HTERT RPE-1 (cell line): Measurements from ENCODE around the gene CCDC80.

ENCODE experiments used
- in situ Hi-C: fragments of 300-500 bp; cut with MboI; formaldehyde crosslinking; loops from 4 replicates; pipeline ENCODE4 v1.14.3; 2020; ENCODE audit warnings: low sequenced_read_pairs

CCDC80 gene, protein sequence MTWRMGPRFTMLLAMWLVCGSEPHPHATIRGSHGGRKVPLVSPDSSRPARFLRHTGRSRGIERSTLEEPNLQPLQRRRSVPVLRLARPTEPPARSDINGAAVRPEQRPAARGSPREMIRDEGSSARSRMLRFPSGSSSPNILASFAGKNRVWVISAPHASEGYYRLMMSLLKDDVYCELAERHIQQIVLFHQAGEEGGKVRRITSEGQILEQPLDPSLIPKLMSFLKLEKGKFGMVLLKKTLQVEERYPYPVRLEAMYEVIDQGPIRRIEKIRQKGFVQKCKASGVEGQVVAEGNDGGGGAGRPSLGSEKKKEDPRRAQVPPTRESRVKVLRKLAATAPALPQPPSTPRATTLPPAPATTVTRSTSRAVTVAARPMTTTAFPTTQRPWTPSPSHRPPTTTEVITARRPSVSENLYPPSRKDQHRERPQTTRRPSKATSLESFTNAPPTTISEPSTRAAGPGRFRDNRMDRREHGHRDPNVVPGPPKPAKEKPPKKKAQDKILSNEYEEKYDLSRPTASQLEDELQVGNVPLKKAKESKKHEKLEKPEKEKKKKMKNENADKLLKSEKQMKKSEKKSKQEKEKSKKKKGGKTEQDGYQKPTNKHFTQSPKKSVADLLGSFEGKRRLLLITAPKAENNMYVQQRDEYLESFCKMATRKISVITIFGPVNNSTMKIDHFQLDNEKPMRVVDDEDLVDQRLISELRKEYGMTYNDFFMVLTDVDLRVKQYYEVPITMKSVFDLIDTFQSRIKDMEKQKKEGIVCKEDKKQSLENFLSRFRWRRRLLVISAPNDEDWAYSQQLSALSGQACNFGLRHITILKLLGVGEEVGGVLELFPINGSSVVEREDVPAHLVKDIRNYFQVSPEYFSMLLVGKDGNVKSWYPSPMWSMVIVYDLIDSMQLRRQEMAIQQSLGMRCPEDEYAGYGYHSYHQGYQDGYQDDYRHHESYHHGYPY

DNA sequence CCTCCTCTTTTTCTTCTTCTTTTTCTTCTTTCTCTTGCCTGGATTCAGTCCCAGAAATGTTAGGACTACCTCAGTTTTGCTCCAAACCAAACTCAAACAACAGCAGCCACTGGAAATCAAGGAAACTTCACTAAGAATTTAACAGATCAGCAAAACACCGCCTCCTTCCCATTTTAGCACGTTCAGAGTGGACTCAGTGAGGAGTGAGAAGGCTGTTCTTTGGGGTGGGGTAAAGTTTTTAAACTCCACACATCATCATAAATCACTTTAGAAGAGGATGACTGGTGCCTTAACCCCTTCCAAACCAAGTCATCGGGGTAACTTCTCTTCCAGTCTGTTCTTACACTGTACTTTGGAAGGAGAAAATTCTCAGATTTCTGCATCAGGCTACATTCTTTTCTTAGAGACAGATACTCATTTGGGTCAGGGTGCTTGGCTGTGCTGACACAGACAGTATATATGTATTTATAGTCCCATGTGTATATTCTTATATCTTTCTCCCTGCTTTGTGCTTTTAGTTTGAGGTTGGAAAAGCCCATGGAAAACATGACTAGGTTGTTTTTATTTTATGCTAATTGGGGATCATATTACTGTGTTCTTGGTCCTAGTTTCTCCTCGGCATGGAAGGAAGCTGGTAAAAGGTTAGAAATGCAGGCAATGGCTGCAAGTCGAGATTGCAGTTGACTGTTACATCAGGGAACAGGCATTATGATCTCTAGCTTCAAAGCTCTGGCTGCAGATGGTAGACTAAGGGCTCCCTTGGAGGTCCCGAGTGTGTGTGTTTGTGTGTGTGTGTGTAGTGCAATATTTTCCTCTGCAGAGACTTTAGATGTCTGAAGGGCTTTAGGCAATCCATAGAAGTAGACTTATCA is at the start of gene CCDC80:
TSS of gene CCDC80 (minus strand) at position 214 of the 872 bp plus-strand sequence. CDS start 1,238 bp downstream, outside the sequence.
- in situ Hi-C loops, result no loop called here

DNA sequence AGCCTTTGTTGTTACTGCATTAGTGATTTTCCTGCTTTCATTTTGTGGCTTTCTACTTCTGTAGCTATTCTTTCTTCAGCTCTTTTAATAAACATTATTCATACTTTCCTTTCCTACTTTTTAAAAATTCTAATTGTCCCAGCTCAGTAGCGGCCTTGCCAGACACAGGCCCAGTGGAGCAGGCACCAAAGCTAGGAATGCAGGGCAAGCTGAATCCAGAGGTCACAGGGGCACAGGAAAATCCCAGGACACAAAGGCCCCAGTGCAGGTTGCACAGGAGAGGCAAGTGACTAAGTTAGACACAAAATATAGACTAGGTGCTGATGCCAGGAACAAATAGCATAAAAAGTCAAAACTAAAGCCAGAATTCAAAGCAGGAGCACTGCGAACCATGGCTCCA is 49.0 kb upstream of the CCDC80 start:
- in situ Hi-C loops, result no loop called here

DNA sequence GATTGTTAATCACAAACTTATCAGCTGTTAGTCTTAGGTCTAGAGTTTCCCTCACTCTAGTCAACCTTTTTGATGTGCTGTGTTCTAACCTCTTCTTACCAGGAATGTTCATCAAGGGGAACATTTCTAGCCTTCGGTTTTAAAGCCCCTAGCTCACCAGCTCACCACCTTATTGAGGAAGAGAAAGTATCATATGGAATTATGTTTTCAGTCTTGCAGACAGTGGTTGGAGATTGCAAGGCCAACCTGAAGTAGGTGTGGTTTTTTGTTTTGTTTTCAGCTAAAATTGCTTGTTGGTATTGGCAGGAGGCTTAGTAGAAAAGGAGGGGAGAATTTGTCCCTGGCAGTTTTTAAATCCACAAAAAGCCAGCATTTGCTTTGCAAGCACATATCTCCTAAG is 48.4 kb upstream of the CCDC80 start:
- in situ Hi-C loops, result no loop called here

DNA sequence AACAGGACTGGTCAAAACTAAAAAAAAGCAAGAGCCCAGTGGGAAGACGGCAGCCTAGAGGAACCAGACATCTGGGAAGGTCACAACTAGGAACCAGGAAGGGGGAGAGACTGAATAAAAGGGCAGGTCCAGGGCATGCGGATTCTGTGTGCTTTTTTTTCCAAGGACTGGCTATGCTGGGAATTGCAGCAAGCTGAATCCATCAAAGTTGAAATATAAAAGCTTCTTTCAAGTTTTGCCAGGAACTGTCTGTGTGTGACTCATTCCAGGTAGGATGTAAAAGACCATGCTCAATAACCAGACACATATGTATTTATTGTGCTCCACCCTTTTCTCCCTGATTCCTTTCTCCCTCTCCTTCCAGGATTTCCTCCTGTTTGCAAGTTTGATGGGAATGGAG is 47.9 kb upstream of the CCDC80 start:
- in situ Hi-C loops, result no loop called here

DNA sequence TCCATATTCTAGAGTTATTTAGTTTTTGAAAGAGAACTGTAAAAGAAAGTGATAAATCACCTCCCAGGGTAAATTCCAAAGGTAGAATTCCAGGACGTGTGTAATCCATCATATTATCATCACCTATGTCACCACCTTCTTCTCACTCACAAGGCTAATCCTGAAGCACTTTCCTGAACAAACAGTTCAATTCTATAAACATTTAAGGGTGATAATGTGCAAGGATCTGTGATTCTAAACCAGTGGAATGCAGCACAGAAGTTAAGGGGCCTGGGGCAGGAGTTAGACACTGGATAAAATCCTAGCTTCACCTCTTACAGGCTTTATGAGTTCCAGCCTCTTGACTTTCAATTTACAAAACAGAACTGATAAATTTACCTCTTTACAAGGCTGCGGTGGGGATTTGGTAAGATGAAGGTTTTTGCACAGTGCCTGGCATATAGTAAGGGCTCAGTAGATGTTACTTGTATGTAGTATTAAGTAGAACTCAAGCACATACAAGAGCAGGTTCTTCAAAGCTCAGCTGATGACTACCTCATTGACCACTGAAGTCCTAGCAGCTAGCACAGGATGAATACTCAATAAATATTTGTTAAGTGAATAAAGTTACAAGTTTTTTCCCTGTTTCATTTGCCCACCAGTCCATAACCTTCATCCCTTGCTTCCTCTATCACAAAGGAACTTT is 47.3 kb upstream of the CCDC80 start:
- in situ Hi-C loops, result no loop called here

DNA sequence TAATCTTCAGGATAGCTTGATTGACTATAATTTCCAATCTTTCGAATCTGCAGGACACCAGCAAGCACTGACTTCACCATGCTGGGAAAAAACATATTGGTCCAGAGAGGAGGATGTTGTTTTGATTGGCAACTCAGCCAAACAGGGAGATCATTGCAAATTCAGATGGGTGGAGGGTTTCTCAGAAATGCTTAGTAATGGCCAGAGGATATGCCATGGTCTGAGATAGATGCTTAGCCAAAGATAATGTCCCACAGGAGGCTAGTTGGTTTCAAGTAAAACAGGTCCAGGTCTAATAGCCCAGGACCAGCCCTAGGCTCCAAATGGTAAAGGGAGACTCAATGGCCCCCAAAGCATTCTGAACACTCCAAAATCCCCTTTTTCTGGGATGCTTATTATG is 46.7 kb upstream of the CCDC80 start:
- in situ Hi-C loops, result no loop called here

DNA sequence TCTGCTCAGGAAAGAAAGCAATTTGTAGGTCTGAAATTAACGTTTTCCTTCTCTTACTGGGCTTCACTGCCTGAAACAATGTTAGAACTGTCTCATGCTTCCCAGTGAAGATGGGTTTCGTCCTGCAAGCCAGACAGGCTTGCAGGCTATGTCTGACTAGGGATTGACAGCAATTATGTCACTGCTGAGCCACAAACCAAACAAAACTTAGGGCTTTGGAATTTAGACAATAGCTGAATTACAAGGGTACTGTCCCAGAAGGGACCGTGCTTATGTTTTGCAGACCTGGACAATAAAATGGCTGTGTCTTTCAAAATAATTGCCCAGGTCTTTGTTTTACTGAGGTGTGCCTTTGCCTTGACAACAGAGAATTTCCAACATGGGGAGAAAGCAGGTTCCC is 46.3 kb upstream of the CCDC80 start:
- in situ Hi-C loops, result no loop called here

DNA sequence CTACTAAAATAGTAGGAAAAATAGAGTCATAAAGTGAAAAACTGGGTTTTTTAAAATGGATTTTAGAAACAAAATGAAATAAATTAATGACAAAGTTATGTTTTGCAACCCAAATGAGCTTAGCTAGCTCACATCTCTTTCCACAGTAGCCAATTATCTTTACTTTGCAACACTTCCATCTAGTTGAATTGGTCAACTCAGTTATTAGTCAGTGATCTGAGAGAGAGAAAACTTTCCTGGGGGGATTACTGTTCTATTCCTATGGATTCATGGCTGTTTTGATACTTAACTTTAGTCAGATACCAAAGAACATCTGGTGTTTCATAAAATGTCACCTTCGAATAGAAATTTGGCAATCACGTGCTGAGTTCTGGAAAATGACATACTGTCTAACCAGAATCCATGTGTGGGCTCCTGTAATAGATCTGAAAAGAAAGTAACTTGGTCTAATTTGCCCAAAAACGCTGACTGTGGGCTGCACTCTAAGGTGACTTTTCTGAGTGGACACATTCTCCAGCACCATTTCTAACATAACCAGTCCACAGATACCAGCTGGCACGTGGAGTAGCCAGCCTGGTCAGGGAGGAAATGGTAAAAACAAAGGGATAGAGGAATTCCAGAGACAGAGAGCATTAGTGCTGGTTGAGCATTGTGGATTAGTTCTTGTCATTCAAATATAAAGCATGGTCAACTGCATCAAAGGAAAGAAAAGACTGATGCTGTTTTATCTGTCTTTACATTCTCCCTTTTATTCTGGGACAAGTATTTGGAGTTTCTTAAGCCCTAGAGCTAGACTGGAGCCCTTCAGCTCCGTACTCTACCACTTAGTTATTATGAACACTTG is 45.2 kb upstream of the CCDC80 start:
- in situ Hi-C loops, result no loop called here

DNA sequence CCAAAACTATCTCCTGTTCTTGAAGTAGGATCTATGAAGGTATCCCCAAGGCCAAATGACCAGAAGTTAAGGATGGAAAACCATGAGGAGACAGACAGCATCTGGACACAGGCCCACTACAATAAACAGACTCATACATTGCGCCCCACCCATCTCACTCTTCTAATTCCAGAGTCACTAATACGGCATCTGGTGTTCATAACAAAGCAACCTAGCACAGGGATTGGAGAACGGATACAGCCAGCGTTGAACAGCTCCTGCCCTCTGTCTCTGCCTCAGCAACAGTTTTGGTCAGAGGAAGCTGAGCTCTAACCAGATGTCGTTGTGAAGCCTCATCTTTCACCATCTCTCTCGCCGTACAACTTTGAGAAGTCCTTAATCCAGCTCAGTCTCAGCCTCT is 44.5 kb upstream of the CCDC80 start:
- in situ Hi-C loops, result no loop called here

DNA sequence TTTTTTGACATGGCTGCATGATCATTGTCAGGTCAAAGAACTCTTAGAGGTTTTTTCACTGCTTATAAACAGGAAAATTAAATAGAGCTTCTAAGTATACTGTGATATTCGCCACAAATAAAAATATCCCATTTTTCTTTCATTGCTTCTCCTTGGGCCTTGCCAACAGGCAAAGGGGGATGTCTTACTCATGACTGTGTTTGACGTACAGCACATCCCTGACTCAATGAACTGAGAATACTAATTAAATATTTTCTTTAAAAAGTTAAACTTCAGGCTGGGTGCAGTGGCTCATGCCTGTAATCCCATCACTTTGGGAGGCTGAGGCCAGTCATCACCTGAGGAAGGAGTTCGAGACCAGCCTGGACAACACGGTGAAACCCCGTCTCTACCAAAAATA is 41.4 kb upstream of the CCDC80 start:
- in situ Hi-C loops, result no loop called here

DNA sequence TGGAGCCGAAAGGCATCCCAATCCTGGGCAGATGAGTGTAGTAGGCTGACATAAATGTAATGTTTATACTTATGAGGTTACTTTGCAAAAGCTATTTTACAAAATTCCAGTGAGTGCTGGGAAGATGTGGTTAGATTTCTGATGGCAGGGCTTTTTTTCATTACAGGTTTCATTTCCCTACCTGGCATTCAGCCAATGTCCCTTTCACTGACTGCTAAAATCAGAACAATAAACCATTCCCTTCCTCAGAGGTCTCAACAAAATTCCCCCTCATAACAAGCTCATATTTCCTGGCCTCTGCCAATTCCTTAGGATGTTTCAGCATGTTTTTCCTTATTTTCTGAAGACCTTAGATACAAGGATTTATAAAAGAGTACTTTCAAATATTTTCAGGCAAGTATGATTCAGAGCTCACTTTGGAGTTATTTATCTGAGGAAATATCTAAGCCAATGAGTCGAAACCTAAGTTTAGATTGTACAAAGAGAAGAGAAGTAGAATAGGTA is 40.9 kb upstream of the CCDC80 start:
- in situ Hi-C loops, result no loop called here

DNA sequence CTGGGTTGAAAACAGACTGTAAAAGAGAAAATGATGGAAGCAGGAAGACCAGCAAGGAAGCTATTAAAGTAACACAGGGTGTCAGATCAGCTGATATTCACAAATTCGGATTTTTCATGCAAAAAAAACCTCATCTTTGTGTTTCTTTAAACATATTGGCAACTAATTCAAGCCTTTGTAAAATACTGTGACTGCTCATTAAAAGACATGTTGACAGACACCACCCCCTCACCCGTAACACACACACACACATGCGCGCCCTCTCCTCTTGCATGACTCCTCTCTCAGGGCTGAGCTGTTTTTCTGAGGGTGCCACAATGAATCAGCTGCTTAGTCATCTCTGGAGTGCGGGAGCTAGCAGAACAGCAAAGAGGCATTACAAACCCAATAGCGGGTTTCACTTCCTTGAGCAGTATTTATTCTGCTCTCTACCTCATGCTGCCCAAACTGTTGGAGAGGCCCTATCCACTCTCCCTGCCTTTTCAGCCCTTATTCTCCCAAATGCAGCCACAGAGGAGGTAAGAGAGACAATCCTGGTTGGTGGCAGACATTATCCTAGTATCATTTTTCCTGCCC is 35.8 kb upstream of the CCDC80 start:
- in situ Hi-C loops, result no loop called here

DNA sequence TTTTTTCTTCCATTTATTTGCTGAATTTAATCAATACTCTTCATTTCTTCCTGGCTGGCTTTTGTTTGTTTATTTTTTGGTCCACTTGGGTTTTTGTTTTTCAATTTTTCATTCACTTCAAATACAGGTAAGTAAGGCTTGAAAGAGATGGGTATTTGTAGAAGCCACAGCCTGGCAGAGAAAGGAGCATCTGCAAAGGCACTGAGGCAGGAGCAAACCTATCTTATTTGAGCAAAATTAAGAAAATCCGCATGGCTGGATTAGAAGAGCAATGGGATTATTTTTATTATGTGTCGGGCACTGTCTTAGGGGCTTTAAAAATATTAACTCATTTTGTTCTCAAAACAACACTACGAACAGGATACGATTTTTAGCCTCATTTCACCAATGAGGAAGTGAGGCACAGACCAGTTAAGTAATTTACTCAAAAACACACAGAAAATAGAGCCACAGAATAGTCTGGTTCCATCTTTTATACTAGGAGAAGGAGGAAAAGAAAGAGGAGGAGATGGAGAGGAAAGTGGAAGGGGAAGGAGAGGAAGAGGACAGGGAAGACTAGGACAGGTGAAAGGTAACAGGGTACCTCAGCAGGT is 35.1 kb upstream of the CCDC80 start:
- in situ Hi-C loops, result no loop called here

DNA sequence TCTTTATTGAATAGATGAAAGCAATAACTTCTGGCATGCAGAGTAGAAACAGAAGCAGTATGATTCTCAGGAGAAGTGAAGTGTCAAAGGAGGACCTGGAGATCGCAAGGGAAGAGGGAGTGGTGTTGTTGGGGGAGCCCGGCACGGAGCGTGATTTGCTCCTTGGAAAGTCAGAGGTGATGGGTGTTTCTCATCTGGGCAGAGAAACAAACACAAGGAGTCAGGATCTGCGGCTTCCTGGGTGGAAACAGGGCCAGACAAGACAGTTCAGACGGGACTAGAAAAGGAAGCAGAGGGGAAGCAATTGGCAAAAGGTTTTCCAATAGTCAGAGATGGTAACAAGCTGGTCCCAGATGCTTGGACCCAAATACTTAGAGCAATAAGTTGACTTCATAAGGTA is 34.4 kb upstream of the CCDC80 start:
- in situ Hi-C loops, result no loop called here

DNA sequence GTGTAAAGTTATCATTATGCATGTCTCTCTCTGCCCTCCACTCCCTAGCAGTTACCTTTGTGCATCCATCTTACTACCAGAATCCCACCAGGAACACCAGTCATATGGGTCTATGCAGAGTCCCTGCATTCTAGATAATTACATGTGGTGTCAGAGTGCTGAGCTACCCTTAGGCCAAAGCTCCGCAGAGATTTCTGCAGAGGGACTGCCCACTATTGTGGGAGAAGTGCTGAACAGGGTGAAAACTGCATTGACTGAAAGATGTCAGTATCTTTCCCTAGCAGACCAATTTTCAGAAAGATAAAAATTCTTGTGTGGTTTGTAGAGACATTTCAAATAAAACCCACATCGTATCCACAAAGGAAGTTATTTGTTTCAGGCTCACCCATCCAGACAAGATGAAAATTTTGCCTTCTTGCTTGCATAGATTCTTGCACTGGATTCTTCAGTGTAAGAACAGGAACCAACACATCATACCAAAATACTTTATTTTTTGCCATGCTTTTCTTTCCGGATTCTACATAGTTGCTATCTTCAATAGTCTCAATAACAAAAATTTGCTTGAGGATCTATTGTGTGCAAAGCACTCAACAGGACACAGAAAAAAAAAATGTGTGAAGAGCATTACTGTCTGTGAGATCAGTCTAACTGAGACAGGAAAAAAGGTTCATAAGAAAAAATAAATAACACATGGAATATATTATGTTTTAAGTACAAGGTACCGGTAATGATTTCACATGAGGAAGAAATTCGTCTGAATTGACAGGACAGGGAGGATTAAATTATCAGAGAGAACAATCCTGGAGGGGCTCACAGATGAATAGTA is 32.0 kb upstream of the CCDC80 start:
- in situ Hi-C loops, result no loop called here

DNA sequence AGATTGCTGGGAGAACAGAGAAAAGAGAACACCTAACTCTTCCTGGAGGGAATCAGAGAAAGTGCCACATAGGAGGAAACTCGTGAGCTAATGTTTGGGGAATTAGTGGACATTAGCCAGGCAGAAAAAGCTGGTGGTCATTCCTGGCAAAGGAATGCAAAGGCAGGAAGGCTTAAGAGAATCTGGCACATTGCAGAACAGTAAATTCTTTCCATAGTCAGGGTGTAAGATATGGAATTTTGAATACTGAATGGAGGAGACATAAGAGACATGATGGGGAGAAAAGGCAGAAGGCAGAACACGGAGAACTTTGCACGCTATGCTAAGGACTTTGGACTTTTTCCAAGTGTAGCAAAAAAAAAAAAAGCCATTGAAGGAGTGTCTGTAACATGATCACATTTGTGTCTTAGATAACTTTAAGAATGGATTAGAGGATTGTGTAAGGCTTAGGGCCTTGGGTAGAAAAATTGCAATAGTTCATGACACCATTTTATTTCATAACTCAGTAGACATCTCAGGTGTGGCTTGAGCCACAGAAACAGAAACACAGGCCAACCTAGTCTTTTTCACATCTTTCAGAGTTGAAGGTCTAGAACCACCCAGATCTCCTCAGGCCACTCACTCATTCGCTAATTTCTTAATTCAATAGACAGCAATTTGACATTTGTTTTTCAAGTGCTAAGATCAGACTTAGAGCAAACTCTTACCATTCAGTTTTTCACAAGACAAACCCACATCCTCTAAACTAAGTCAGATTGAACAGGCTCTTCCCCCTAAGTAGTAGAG is 31.2 kb upstream of the CCDC80 start:
- in situ Hi-C loops, result no loop called here

DNA sequence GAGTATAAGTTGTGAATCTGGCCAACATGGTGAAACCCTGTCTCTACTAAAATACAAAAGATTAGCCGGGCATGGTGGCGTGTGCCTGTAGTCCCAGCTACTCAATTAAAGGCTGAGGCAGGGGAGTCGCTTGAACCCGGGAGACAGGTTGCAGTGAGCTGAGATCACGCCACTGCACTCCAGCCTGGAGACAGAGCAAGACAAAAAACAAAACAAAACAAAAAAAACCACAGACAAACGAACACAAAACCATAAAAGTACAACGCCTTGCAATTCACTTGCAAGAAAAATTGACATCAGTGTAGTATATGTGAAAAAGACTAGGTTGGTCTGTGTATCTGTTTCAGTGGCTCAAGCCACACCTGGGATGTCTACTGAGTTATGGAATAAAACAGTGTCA is 29.9 kb upstream of the CCDC80 start:
- in situ Hi-C loops, result no loop called here
